Peyer's patch (tissue), 4 donors: Measurements from ENCODE around the gene SCG3. TPM values are rescaled to one million over a fixed set of nuclear protein-coding genes. Genes with fewer than 3 reads are reported as not detected.

Source experiments
- DNase-seq, 3 donors: peaks; one replicate each; pipeline ENCODE4 v3.0.0-alpha.2; 2017 to 2019
- H3K27ac ChIP-seq, 4 donors: fragments of 200-600 bp; sonication (generic); one replicate each; pipeline ENCODE4 v1.5.1; 2016 to 2019
- H3K27me3 ChIP-seq, 2 donors: fragments of 200-600 bp; sonication (generic); one replicate each; pipeline ENCODE4 v1.5.1; 2019
- H3K36me3 ChIP-seq, 3 donors: fragments of 200-600 bp; sonication (generic); one replicate each; pipeline ENCODE4 v1.5.1; 2016 to 2019
- H3K4me1 ChIP-seq, 4 donors: fragments of 200-600 bp; sonication (generic); one replicate each; pipeline ENCODE4 v1.5.1; 2016 to 2019
- H3K4me3 ChIP-seq, 4 donors: fragments of 200-600 bp; sonication (generic); 1 replicate in 3 of 4; 2 replicates in 1 of 4; pipeline ENCODE4 v1.5.1; 2016 to 2019; ENCODE audit warnings: mild to moderate bottlenecking in 1 of 4
- H3K9me3 ChIP-seq, 4 donors: fragments of 200-600 bp; sonication (generic); one replicate each; pipeline ENCODE4 v1.5.1; 2016 to 2019; ENCODE audit warnings: mild to moderate bottlenecking in 1 of 4
- POLR2A ChIP-seq, 2 donors: fragments of 450-650 bp; IDR thresholded peaks; one replicate each; pipeline ENCODE4 v1.5.1; 2017; ENCODE audit warnings: antibody characterized with exemption in 2 of 2, mild to moderate bottlenecking in 2 of 2, moderate library complexity in 2 of 2
- total RNA-seq, 4 donors: library from RNA; depleted of rRNA; stranded (reverse); fragments of >200 nt; gene quantifications; one replicate each; pipeline ENCODE4 v1.1.0, GENCODE V29; 2016
- TF ChIP-seq, protein P1 (sequence below), 6 experiments: fragments of 450-650 bp in 4 of 6; fragments of 200-600 bp in 2 of 6; sonication (generic) in 1 of 6; IDR thresholded peaks; one replicate each; pipeline ENCODE4 v1.5.1; 2017 to 2019; ENCODE audit warnings: antibody characterized with exemption in 6 of 6, mild to moderate bottlenecking in 3 of 6, moderate library complexity in 1 of 6

Gene SCG3
- total RNA-seq, 4 donors from 2014 or later = 0.40 to 1.7 (median 0.95) TPM

GRCh38 chr15:51692154-51692553 is 10.9 kb downstream of the SCG3 start:
- no peaks in the 10 kb centered on the region for H3K9me3 ChIP-seq
- H3K4me1 ChIP-seq = no peaks in the 10 kb centered on the region
- H3K27ac ChIP-seq = no peak overlapping the region
- TF ChIP-seq, protein P1, sequence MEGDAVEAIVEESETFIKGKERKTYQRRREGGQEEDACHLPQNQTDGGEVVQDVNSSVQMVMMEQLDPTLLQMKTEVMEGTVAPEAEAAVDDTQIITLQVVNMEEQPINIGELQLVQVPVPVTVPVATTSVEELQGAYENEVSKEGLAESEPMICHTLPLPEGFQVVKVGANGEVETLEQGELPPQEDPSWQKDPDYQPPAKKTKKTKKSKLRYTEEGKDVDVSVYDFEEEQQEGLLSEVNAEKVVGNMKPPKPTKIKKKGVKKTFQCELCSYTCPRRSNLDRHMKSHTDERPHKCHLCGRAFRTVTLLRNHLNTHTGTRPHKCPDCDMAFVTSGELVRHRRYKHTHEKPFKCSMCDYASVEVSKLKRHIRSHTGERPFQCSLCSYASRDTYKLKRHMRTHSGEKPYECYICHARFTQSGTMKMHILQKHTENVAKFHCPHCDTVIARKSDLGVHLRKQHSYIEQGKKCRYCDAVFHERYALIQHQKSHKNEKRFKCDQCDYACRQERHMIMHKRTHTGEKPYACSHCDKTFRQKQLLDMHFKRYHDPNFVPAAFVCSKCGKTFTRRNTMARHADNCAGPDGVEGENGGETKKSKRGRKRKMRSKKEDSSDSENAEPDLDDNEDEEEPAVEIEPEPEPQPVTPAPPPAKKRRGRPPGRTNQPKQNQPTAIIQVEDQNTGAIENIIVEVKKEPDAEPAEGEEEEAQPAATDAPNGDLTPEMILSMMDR (IDR thresholded peaks at IDR 0.05) = no peak
- no peak for TF ChIP-seq POLR2A (IDR thresholded peaks at IDR 0.05)
- H3K4me3 ChIP-seq = no peak overlapping the region
- H3K36me3 ChIP-seq = no peaks in the 10 kb centered on the region
- DNase-seq = no peak
- H3K27me3 ChIP-seq = no peaks in the 10 kb centered on the region

- no peak overlapping the region for H3K27ac ChIP-seq
- no peak overlapping the region for H3K4me3 ChIP-seq
- H3K36me3 ChIP-seq = no peaks in the 10 kb centered on the region
- H3K4me1 ChIP-seq = no peaks in the 10 kb centered on the region
- no peak for DNase-seq
- no peak for TF ChIP-seq POLR2A (IDR thresholded peaks at IDR 0.05)
- TF ChIP-seq, protein P1 (IDR thresholded peaks at IDR 0.05) = no peak
- no peaks in the 10 kb centered on the region for H3K27me3 ChIP-seq
- H3K9me3 ChIP-seq = no peaks in the 10 kb centered on the region
Measured at GRCh38 chr15:51696566-51696965, 15.3 kb downstream of the SCG3 start.

- no peaks in the 10 kb centered on the region for H3K36me3 ChIP-seq
- no peaks in the 10 kb centered on the region for H3K4me1 ChIP-seq
- no peak for DNase-seq
- TF ChIP-seq POLR2A (IDR thresholded peaks at IDR 0.05) = no peak
- TF ChIP-seq, protein P1 (IDR thresholded peaks at IDR 0.05) = no peak
- H3K4me3 ChIP-seq = no peak overlapping the region
- H3K27me3 ChIP-seq = no peaks in the 10 kb centered on the region
- no peak overlapping the region for H3K27ac ChIP-seq
- no peaks in the 10 kb centered on the region for H3K9me3 ChIP-seq
Measured at GRCh38 chr15:51697163-51697562, 15.9 kb downstream of the SCG3 start.

DNA sequence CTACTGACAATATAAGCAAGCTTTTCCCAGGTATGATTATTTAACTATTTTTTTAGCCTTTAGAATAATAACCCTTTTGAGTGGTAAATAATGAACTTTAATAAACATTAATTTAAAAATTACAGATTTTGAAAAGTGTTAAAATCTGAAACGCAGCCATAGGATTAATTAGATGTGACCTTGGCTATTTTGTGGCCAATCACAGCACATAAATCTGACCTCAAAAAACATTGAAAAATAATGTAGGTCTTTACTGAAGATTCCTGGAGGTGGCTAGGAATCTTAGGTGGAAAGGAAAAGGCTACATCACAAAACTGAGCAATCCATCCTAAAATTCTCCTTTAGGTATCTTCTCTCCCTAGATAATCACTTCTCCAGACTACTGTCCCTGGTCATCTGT is 18.1 kb downstream of the SCG3 start:
- Histone ChIP-seq H3K36me3 (no peaks in the 10 kb centered on the region), H3K27ac (no peak overlapping the region), H3K27me3 (no peaks in the 10 kb centered on the region), H3K4me3 (no peak overlapping the region), H3K4me1 (no peaks in the 10 kb centered on the region), H3K9me3 (no peaks in the 10 kb centered on the region)
- TF ChIP-seq POLR2A (IDR thresholded peaks at IDR 0.05) = no peak
- TF ChIP-seq, protein P1 (IDR thresholded peaks at IDR 0.05) = no peak
- DNase-seq = no peak

DNA sequence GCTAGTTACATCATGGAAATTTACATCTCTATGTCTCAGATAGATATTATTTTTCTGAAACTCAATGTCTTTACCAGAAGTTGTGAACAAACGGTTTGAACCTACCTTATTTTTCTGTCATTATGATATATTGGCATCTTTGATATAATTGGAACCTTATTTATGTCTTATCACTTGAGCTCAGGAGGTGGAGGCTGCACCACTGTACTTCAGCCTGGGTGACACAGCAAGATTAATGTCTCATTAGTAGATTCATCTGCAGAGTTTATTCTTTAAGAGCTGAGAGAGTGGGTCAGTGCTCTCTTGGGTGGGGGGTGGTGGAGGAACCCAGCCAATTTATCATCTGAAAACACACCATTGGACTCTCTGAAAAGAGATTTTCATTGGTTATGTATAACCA is 21.4 kb downstream of the SCG3 start:
- no peak for DNase-seq
- TF ChIP-seq, protein P1 (IDR thresholded peaks at IDR 0.05) = no peak
- no peak for TF ChIP-seq POLR2A (IDR thresholded peaks at IDR 0.05)
- no peaks in the 10 kb centered on the region for H3K9me3 ChIP-seq
- H3K36me3 ChIP-seq = no peaks in the 10 kb centered on the region
- no peak overlapping the region for H3K27ac ChIP-seq
- no peaks in the 10 kb centered on the region for H3K4me1 ChIP-seq
- no peak overlapping the region for H3K4me3 ChIP-seq
- H3K27me3 ChIP-seq = no peaks in the 10 kb centered on the region

DNA sequence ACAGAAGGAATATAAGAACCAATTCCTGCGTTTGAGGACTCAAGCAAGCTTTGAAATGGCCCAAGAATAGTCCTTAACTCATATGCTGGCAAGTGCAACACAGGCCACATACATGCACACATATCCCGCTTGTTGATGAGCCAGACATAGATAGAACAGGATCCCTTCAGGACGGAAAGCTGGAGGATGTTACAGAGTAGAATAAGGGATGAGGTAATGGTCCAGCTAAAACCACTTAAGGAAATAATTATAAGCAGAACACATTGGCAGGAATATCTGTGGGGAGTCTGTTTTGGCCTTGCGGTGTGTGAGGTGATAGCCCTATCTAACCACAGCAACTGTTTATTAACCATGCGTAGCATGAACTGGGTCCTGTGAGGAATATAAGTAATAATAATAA is 25.0 kb downstream of the SCG3 start:
- H3K27me3 ChIP-seq = no peaks in the 10 kb centered on the region
- peak overlapping the region in 1 of 4 donors; percentile 8 for H3K27ac ChIP-seq
- H3K36me3 ChIP-seq = no peaks in the 10 kb centered on the region
- no peaks in the 10 kb centered on the region for H3K9me3 ChIP-seq
- no peak overlapping the region for H3K4me3 ChIP-seq
- peaks cover 0 to 4% (median 0%) of the 10 kb centered on the region in 4 donors for H3K4me1 ChIP-seq
- TF ChIP-seq, protein P1 (IDR thresholded peaks at IDR 0.05) = no peak
- TF ChIP-seq POLR2A (IDR thresholded peaks at IDR 0.05) = no peak
- no peak for DNase-seq
